Measurements from ENCODE around the gene CXCL3. TPM values are rescaled to one million over a fixed set of nuclear protein-coding genes. Genes with fewer than 3 reads are reported as not detected.

The CXCL3 gene
- total RNA-seq, 1 donor from 2014 or later: 1.7 TPM

- Mint-ChIP-seq H3K36me3 (ENCODE audit: unreplicated experiment) (peaks cover 5% of the 10 kb centered on the region), H3K27ac (ENCODE audit: unreplicated experiment) (no peak overlapping the region), H3K9me3 (ENCODE audit: unreplicated experiment) (peaks cover 21% of the 10 kb centered on the region), H3K4me3 (ENCODE audit: unreplicated experiment) (no peak overlapping the region), H3K27me3 (ENCODE audit: unreplicated experiment) (peaks cover 31% of the 10 kb centered on the region), H3K4me1 (ENCODE audit: unreplicated experiment) (peaks cover 9% of the 10 kb centered on the region)
- DNase-seq (ENCODE audit: extremely low spot score, unreplicated experiment): no peak
- no peak for TF ChIP-seq CTCF (IDR thresholded peaks at IDR 0.05)
These were observed 7.3 kb upstream of the CXCL3 start for GRCh38 chr4:74045772-74046171.

- peaks cover 5% of the 10 kb centered on the region for H3K36me3 Mint-ChIP-seq (ENCODE audit: unreplicated experiment)
- peaks cover 9% of the 10 kb centered on the region for H3K4me1 Mint-ChIP-seq (ENCODE audit: unreplicated experiment)
- TF ChIP-seq CTCF (IDR thresholded peaks at IDR 0.05): no peak
- peaks cover 31% of the 10 kb centered on the region for H3K27me3 Mint-ChIP-seq (ENCODE audit: unreplicated experiment)
- no peak for DNase-seq (ENCODE audit: extremely low spot score, unreplicated experiment)
- H3K4me3 Mint-ChIP-seq (ENCODE audit: unreplicated experiment): no peak overlapping the region
- no peak overlapping the region for H3K27ac Mint-ChIP-seq (ENCODE audit: unreplicated experiment)
- peaks cover 21% of the 10 kb centered on the region for H3K9me3 Mint-ChIP-seq (ENCODE audit: unreplicated experiment)
These were observed 6.8 kb upstream of the CXCL3 start for GRCh38 chr4:74045247-74045646.

GRCh38 chr4:74044677-74045076, 6.2 kb upstream of the CXCL3 start:
- H3K27ac Mint-ChIP-seq (ENCODE audit: unreplicated experiment): no peak overlapping the region
- H3K4me3 Mint-ChIP-seq (ENCODE audit: unreplicated experiment): no peak overlapping the region
- no peak for TF ChIP-seq CTCF (IDR thresholded peaks at IDR 0.05)
- peaks cover 5% of the 10 kb centered on the region for H3K36me3 Mint-ChIP-seq (ENCODE audit: unreplicated experiment)
- peaks cover 25% of the 10 kb centered on the region for H3K27me3 Mint-ChIP-seq (ENCODE audit: unreplicated experiment)
- peaks cover 11% of the 10 kb centered on the region for H3K4me1 Mint-ChIP-seq (ENCODE audit: unreplicated experiment)
- DNase-seq (ENCODE audit: extremely low spot score, unreplicated experiment): no peak
- peaks cover 21% of the 10 kb centered on the region for H3K9me3 Mint-ChIP-seq (ENCODE audit: unreplicated experiment)

- H3K27me3 Mint-ChIP-seq (ENCODE audit: unreplicated experiment): peaks cover 8% of the 10 kb centered on the region
- TF ChIP-seq CTCF (IDR thresholded peaks at IDR 0.05): no peak
- peaks cover 10% of the 10 kb centered on the region for H3K9me3 Mint-ChIP-seq (ENCODE audit: unreplicated experiment)
- no peak for DNase-seq (ENCODE audit: extremely low spot score, unreplicated experiment)
- no peak overlapping the region for H3K27ac Mint-ChIP-seq (ENCODE audit: unreplicated experiment)
- no peak overlapping the region for H3K4me3 Mint-ChIP-seq (ENCODE audit: unreplicated experiment)
- H3K36me3 Mint-ChIP-seq (ENCODE audit: unreplicated experiment): peaks cover 5% of the 10 kb centered on the region
- H3K4me1 Mint-ChIP-seq (ENCODE audit: unreplicated experiment): peaks cover 22% of the 10 kb centered on the region
These were observed 4.2 kb upstream of the CXCL3 start for GRCh38 chr4:74042681-74043080.

- H3K4me3 Mint-ChIP-seq (ENCODE audit: unreplicated experiment): no peak overlapping the region
- no peaks in the 10 kb centered on the region for H3K36me3 Mint-ChIP-seq (ENCODE audit: unreplicated experiment)
- peaks cover 29% of the 10 kb centered on the region for H3K4me1 Mint-ChIP-seq (ENCODE audit: unreplicated experiment)
- no peak overlapping the region for H3K27ac Mint-ChIP-seq (ENCODE audit: unreplicated experiment)
- H3K27me3 Mint-ChIP-seq (ENCODE audit: unreplicated experiment): peaks cover 6% of the 10 kb centered on the region
- H3K9me3 Mint-ChIP-seq (ENCODE audit: unreplicated experiment): peaks cover under 1% of the 10 kb centered on the region
- TF ChIP-seq CTCF (IDR thresholded peaks at IDR 0.05): no peak
- DNase-seq (ENCODE audit: extremely low spot score, unreplicated experiment): no peak
These were observed 2.9 kb upstream of the CXCL3 start for GRCh38 chr4:74041418-74041817.
